ENCODE measurements around the gene ESRRB.

Gene ESRRB

GRCh38 chr14:76456891-76457586, 81.1 kb downstream of the ESRRB start:
- DNase-seq: no peak

GRCh38 chr14:76457841-76458240, 81.9 kb downstream of the ESRRB start:
- no peak for DNase-seq

GRCh38 chr14:76461886-76462285, 85.9 kb downstream of the ESRRB start:
- no peak for DNase-seq

GRCh38 chr14:76462330-76462729, 86.4 kb downstream of the ESRRB start:
- no peak for DNase-seq

- DNase-seq: no peak
Observed at GRCh38 chr14:76463105-76463504, 87.2 kb downstream of the ESRRB start.

- DNase-seq: no peak
Observed at GRCh38 chr14:76464856-76465255, 88.9 kb downstream of the ESRRB start.

- DNase-seq: no peak
Observed at GRCh38 chr14:76465664-76466063, 89.7 kb downstream of the ESRRB start.

- DNase-seq: no peak
Observed at GRCh38 chr14:76467711-76468155, 91.8 kb downstream of the ESRRB start.

GRCh38 chr14:76472199-76472723, 96.3 kb downstream of the ESRRB start:
- DNase-seq: no peak

GRCh38 chr14:76473481-76474263, 97.7 kb downstream of the ESRRB start:
- DNase-seq: no peak

- no peak for DNase-seq
Observed at GRCh38 chr14:76480426-76480825, 104.5 kb downstream of the ESRRB start.

GRCh38 chr14:76484355-76484754, 108.4 kb downstream of the ESRRB start:
- no peak for DNase-seq

- DNase-seq: no peak
Observed at GRCh38 chr14:76486251-76486743, 110.4 kb downstream of the ESRRB start.

GRCh38 chr14:76488551-76488950, 112.6 kb downstream of the ESRRB start:
- no peak for DNase-seq

- no peak for DNase-seq
Observed at GRCh38 chr14:76489667-76490066, 113.7 kb downstream of the ESRRB start.

- no peak for DNase-seq
Observed at GRCh38 chr14:76490111-76490510, 114.2 kb downstream of the ESRRB start.

- DNase-seq: no peak
Observed at GRCh38 chr14:76490735-76491134, 114.8 kb downstream of the ESRRB start.

GRCh38 chr14:76491172-76491930, 115.4 kb downstream of the ESRRB start:
- no peak for DNase-seq

GRCh38 chr14:76495983-76496382, 120.0 kb downstream of the ESRRB start:
- DNase-seq: no peak

GRCh38 chr14:76496595-76496994, 120.7 kb downstream of the ESRRB start:
- DNase-seq: no peak

- no peak for DNase-seq
Observed at GRCh38 chr14:76497550-76498462, 121.9 kb downstream of the ESRRB start.

- DNase-seq: no peak
Observed at GRCh38 chr14:76498463-76498935, 122.6 kb downstream of the ESRRB start.
